Measurements from ENCODE around the gene FFAR4. TPM values are rescaled to one million over a fixed set of nuclear protein-coding genes. Genes with fewer than 3 reads are reported as not detected.

The FFAR4 gene
- total and polyA plus RNA-seq, 4 experiments from 2014 or later = not detected

DNA sequence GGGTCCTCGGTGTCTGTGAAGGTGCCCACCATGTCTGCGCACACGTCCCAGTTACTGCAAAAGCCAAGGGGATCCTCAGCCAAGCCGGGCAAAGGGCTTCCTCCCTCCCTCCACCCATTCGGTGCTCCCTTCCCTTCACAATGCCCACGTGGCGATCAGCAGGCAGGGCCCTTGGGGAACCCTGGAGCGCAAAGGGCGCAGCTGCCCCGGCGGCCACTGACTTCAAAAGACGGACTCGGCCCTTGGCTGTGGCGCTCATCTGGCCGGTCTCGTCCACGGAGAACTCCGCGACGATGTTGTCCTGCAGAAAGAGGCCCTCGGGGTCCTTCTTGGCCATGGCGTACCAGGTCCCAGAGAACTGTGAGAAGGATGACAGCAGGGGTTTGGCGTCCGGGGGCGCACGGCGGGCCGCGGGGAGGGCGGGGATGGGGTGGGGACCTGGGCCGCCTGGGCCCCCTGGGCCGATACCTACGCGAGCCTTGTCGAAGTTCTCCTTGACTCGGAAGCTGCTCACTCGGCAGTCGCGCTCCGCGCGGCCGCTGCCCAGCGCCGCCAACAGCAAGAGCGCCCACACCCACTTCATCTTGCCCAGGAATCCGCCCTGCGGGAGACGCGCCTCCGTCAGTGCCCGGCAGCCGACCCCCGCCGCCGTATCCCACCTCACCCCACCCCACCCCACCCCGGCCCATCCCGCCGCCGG, 34.1 kb downstream of the FFAR4 start:
- H3K27ac ChIP-seq (ENCODE audit: low read depth, low read length) = no peak overlapping the region
- intact Hi-C loops (cut with micrococcal nuclease) = no loop called here
- Mint-ChIP-seq H3K4me1 (peaks cover 0 to 9% (median 2%) of the 10 kb centered on the region in 4 donors), H3K4me3 (no peak overlapping the region), H3K27me3 (peaks cover 19 to 27% of the 10 kb centered on the region in 2 donors), H3K36me3 (no peaks in the 10 kb centered on the region), H3K9me3 (no peaks in the 10 kb centered on the region), H3K27ac (no peak overlapping the region)
- no peak for DNase-seq
- H3K4me3 ChIP-seq (ENCODE audit: low read length in 2 of 2) = no peak overlapping the region
- H3K36me3 ChIP-seq (ENCODE audit: insufficient read depth, low read length) = no peaks in the 10 kb centered on the region
- H3K9me3 ChIP-seq (ENCODE audit: control insufficient read depth in 1 of 2, low read length in 2 of 2) = no peaks in the 10 kb centered on the region
- no peaks in the 10 kb centered on the region for H3K4me1 ChIP-seq (ENCODE audit: insufficient read depth, low read length)
- peaks cover 19% of the 10 kb centered on the region for H3K27me3 ChIP-seq (ENCODE audit: insufficient read depth, low read length)
- CTCF ChIA-PET (ENCODE audit: partially characterized antibody) = no interaction called here
- POLR2A ChIA-PET (ENCODE audit: partially characterized antibody) = no interaction called here

DNA sequence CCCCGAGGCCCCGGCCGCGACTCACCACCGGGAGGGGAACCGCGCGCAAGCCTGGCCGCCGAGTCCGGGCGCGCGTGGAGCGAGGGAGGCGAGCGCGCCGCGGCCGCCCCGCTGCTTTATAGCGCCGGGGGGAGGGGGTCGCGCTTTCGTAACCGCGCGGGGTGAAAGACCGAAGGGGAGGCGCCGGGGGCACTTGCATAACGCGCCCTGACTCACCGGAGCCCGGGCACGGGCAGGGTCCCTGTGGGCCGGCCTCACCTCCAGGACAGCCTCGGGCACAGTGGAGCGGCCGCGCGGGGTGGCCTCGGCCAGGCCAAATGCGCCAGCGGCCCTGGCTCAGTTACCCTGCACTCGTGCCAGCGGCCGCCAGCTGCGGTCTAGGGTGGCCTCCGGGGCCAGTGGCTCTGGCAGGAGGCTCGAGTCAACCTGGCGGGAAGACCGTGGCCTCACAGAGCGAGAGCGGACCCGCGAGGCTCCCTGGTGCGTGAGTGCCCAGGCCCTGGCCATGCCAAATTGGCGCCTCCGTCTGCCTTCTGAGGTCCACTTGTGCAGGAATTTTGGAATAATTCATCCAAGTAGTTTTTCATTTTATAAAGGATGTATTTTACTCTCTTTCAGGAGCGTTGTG, 34.8 kb downstream of the FFAR4 start, which contains the start of gene RBP4:
Gene RBP4 (minus strand): TSS at position 90 of the 628 bp plus-strand sequence. CDS start 207 bp downstream, outside the sequence.
- no peak within 1 kb of the TSS for H3K27ac ChIP-seq (ENCODE audit: low read depth, low read length)
- Mint-ChIP-seq H3K4me1 (peaks cover 0 to 9% (median 2%) of the 10 kb centered on the region in 4 donors), H3K27me3 (peaks cover 23 to 31% of the 10 kb centered on the region in 2 donors), H3K27ac (no peak within 1 kb of the TSS), H3K9me3 (peaks cover 0 to 6% (median 0%) of the 10 kb centered on the region in 8 donors), H3K36me3 (no peaks in the 10 kb centered on the region), H3K4me3 (no peak within 1 kb of the TSS)
- H3K4me1 ChIP-seq (ENCODE audit: insufficient read depth, low read length) = no peaks in the 10 kb centered on the region
- intact Hi-C loops (cut with micrococcal nuclease) = no loop called here
- ChIA-PET CTCF (ENCODE audit: partially characterized antibody) (no interaction called here), POLR2A (ENCODE audit: partially characterized antibody) (no interaction called here)
- H3K9me3 ChIP-seq (ENCODE audit: control insufficient read depth in 1 of 2, low read length in 2 of 2) = no peaks in the 10 kb centered on the region
- DNase-seq = no peak
- peaks cover 19% of the 10 kb centered on the region for H3K27me3 ChIP-seq (ENCODE audit: insufficient read depth, low read length)
- H3K4me3 ChIP-seq (ENCODE audit: low read length in 2 of 2) = no peak within 1 kb of the TSS
- H3K36me3 ChIP-seq (ENCODE audit: insufficient read depth, low read length) = no peaks in the 10 kb centered on the region

DNA sequence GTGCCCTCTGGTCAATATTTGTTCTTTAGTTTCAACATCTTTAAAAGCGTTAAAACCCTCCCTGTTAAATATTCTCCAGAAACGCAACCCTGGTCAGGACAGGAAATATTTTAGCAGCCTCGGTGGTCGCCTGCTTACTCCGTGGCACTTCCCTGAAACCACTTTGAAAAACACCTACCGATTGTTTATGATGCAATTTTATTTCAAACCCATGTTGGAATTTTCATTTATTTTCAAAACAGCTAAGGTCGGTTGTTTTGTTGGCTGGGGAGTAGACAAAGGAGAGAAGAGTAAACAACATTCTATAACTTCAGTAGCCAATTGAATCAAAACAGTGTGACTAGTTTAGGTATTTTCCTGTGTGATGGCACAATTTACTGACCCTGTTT, 35.3 kb downstream of the FFAR4 start:
- ChIA-PET POLR2A (ENCODE audit: partially characterized antibody) (no interaction called here), CTCF (ENCODE audit: partially characterized antibody) (no interaction called here)
- peaks cover 0 to 9% (median 0%) of the 10 kb centered on the region in 8 donors for H3K9me3 Mint-ChIP-seq
- H3K36me3 ChIP-seq (ENCODE audit: insufficient read depth, low read length) = no peaks in the 10 kb centered on the region
- H3K4me1 ChIP-seq (ENCODE audit: insufficient read depth, low read length) = no peaks in the 10 kb centered on the region
- intact Hi-C loops (cut with micrococcal nuclease) = no loop called here
- H3K27me3 Mint-ChIP-seq = peaks cover 24 to 32% of the 10 kb centered on the region in 2 donors
- H3K4me1 Mint-ChIP-seq = peaks cover 0 to 9% (median 2%) of the 10 kb centered on the region in 4 donors
- H3K27ac ChIP-seq (ENCODE audit: low read depth, low read length) = no peak overlapping the region
- no peaks in the 10 kb centered on the region for H3K36me3 Mint-ChIP-seq
- H3K4me3 Mint-ChIP-seq = no peak overlapping the region
- no peak overlapping the region for H3K27ac Mint-ChIP-seq
- peaks cover 19% of the 10 kb centered on the region for H3K27me3 ChIP-seq (ENCODE audit: insufficient read depth, low read length)
- no peak for DNase-seq
- no peak overlapping the region for H3K4me3 ChIP-seq (ENCODE audit: low read length in 2 of 2)
- H3K9me3 ChIP-seq (ENCODE audit: control insufficient read depth in 1 of 2, low read length in 2 of 2) = no peaks in the 10 kb centered on the region

DNA sequence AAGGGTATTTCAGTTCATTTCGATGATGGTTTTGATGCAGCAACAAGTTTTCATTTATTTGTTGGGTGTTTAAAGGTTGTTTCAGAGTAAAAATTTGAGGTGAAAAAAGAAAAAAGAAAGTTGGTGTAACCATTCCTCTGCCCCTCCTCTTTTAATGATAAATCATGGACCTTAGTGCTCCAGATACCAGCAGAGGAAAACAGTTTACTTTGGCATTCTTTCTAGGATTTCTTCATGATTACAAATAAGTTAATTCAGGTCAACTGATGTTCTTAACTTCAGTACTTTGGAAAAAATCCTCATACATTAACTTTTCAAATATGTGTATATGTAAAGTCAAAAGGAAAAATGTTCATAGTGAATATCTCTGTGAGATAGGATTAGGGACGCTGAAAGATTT, 36.6 kb downstream of the FFAR4 start:
- no peak for DNase-seq
- H3K9me3 ChIP-seq (ENCODE audit: control insufficient read depth in 1 of 2, low read length in 2 of 2) = no peaks in the 10 kb centered on the region
- Mint-ChIP-seq H3K4me3 (no peak overlapping the region), H3K9me3 (peaks cover 0 to 18% (median 5%) of the 10 kb centered on the region in 8 donors), H3K27me3 (peaks cover 24 to 33% of the 10 kb centered on the region in 2 donors), H3K27ac (no peak overlapping the region), H3K4me1 (peaks cover 0 to 9% (median 2%) of the 10 kb centered on the region in 4 donors), H3K36me3 (no peaks in the 10 kb centered on the region)
- ChIA-PET CTCF (ENCODE audit: partially characterized antibody) (no interaction called here), POLR2A (ENCODE audit: partially characterized antibody) (no interaction called here)
- H3K4me3 ChIP-seq (ENCODE audit: low read length in 2 of 2) = no peak overlapping the region
- intact Hi-C loops (cut with micrococcal nuclease) = no loop called here
- no peak overlapping the region for H3K27ac ChIP-seq (ENCODE audit: low read depth, low read length)
- H3K36me3 ChIP-seq (ENCODE audit: insufficient read depth, low read length) = no peaks in the 10 kb centered on the region
- no peaks in the 10 kb centered on the region for H3K4me1 ChIP-seq (ENCODE audit: insufficient read depth, low read length)
- H3K27me3 ChIP-seq (ENCODE audit: insufficient read depth, low read length) = peaks cover 19% of the 10 kb centered on the region

DNA sequence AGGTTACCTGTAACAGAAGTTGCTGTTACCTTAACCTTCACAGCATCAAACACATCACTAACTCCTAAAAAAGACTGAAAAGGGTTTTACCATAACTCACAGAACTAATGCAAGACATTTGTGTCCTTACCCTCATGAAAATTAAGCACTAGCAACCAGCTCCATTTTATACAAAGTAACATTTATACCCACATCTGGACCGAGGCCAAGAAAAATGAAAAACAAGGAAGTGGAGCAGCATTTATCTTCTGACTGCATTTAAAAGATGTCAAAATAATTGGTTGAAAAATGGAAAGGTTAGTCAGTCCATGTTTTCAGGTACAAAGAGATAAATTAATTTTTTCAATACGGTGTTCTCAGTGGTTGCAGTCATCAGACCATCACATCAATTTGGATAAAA, 37.7 kb downstream of the FFAR4 start:
- Histone ChIP-seq H3K27ac (ENCODE audit: low read depth, low read length) (no peak overlapping the region), H3K9me3 (ENCODE audit: control insufficient read depth in 1 of 2, low read length in 2 of 2) (no peaks in the 10 kb centered on the region), H3K4me1 (ENCODE audit: insufficient read depth, low read length) (no peaks in the 10 kb centered on the region), H3K4me3 (ENCODE audit: low read length in 2 of 2) (no peak overlapping the region), H3K36me3 (ENCODE audit: insufficient read depth, low read length) (no peaks in the 10 kb centered on the region), H3K27me3 (ENCODE audit: insufficient read depth, low read length) (peaks cover 19% of the 10 kb centered on the region)
- ChIA-PET POLR2A (ENCODE audit: partially characterized antibody) (no interaction called here), CTCF (ENCODE audit: partially characterized antibody) (no interaction called here)
- H3K27me3 Mint-ChIP-seq = peaks cover 26 to 35% of the 10 kb centered on the region in 2 donors
- peaks cover 0 to 9% (median 2%) of the 10 kb centered on the region in 4 donors for H3K4me1 Mint-ChIP-seq
- H3K9me3 Mint-ChIP-seq = peaks cover 0 to 18% (median 5%) of the 10 kb centered on the region in 8 donors
- intact Hi-C loops (cut with micrococcal nuclease) = no loop called here
- no peaks in the 10 kb centered on the region for H3K36me3 Mint-ChIP-seq
- DNase-seq = no peak
- no peak overlapping the region for H3K27ac Mint-ChIP-seq
- H3K4me3 Mint-ChIP-seq = no peak overlapping the region

DNA sequence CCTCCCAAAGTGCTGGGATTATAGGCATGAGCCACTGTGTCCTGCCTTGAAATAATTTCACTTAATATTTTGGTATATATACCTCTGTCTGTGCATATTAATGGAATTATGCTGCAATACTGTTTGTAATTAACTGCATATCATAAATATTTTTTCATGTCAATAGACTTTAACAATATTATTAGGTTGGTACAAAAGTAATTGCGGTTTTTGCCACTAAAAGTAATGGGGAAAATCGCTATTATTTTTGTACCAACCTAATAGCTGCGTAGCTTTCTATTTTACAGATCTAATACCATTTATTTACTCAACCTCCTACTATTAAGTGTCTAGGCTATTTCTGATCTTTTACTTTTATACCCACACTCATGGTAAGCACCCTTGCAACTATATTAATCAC, 42.0 kb downstream of the FFAR4 start:
- H3K36me3 Mint-ChIP-seq = no peaks in the 10 kb centered on the region
- no peak for DNase-seq
- intact Hi-C loops (cut with micrococcal nuclease) = no loop called here
- H3K36me3 ChIP-seq (ENCODE audit: insufficient read depth, low read length) = no peaks in the 10 kb centered on the region
- POLR2A ChIA-PET (ENCODE audit: partially characterized antibody) = no interaction called here
- H3K27ac ChIP-seq (ENCODE audit: low read depth, low read length) = no peak overlapping the region
- no peak overlapping the region for H3K27ac Mint-ChIP-seq
- H3K4me1 Mint-ChIP-seq = no peaks in the 10 kb centered on the region
- peaks cover 0 to 18% (median 5%) of the 10 kb centered on the region in 8 donors for H3K9me3 Mint-ChIP-seq
- no peaks in the 10 kb centered on the region for H3K27me3 ChIP-seq (ENCODE audit: insufficient read depth, low read length)
- CTCF ChIA-PET (ENCODE audit: partially characterized antibody) = no interaction called here
- no peak overlapping the region for H3K4me3 ChIP-seq (ENCODE audit: low read length in 2 of 2)
- H3K4me1 ChIP-seq (ENCODE audit: insufficient read depth, low read length) = no peaks in the 10 kb centered on the region
- H3K27me3 Mint-ChIP-seq = peaks cover 18 to 24% of the 10 kb centered on the region in 2 donors
- H3K9me3 ChIP-seq (ENCODE audit: control insufficient read depth in 1 of 2, low read length in 2 of 2) = no peaks in the 10 kb centered on the region
- H3K4me3 Mint-ChIP-seq = no peak overlapping the region

DNA sequence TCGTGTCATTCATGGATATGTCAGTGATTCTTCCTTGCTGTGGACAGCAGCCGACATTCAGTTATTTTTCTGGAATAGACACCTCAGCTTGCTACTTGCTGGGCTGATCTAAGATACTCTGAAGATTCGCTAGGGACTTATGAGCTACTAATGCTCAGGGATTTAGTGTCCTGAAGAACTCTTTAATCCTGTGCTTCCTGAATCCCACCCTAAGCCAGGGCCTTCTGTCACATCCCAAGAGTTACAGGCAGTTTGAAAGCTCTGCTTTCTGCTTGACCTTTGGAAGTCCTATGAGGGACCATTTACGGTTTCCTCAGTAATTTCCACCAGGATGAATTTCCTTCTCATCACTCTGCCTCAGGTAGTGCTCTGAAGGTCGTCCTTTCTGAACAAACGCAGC, 45.8 kb downstream of the FFAR4 start, which contains the start of gene PDE6C:
Gene PDE6C (plus strand): TSS at position 227 of the 400 bp plus-strand sequence. CDS start 189 bp downstream, outside the sequence.
- H3K27ac ChIP-seq (ENCODE audit: low read depth, low read length) = no peak within 1 kb of the TSS
- no peak within 1 kb of the TSS for H3K4me3 Mint-ChIP-seq
- DNase-seq = no peak
- H3K4me3 ChIP-seq (ENCODE audit: low read length in 2 of 2) = no peak within 1 kb of the TSS
- no peaks in the 10 kb centered on the region for H3K9me3 ChIP-seq (ENCODE audit: control insufficient read depth in 1 of 2, low read length in 2 of 2)
- H3K27ac Mint-ChIP-seq = peak within 1 kb of the TSS in 1 of 7 donors; percentile 75
- intact Hi-C loops (cut with micrococcal nuclease) = no loop called here
- no peaks in the 10 kb centered on the region for H3K27me3 ChIP-seq (ENCODE audit: insufficient read depth, low read length)
- no peaks in the 10 kb centered on the region for H3K36me3 ChIP-seq (ENCODE audit: insufficient read depth, low read length)
- no peaks in the 10 kb centered on the region for H3K4me1 ChIP-seq (ENCODE audit: insufficient read depth, low read length)
- ChIA-PET POLR2A (ENCODE audit: partially characterized antibody) (no interaction called here), CTCF (ENCODE audit: partially characterized antibody) (no interaction called here)
- peaks cover 0 to 6% (median 4%) of the 10 kb centered on the region in 8 donors for H3K9me3 Mint-ChIP-seq
- peaks cover 9 to 10% of the 10 kb centered on the region in 2 donors for H3K27me3 Mint-ChIP-seq
- H3K36me3 Mint-ChIP-seq = no peaks in the 10 kb centered on the region
- H3K4me1 Mint-ChIP-seq = peaks cover 0 to 4% (median 0%) of the 10 kb centered on the region in 4 donors
